Fibroblast of villous mesenchyme (primary cell): ENCODE results near the gene TMEM242. TPM values are rescaled to one million over a fixed set of nuclear protein-coding genes. Genes with fewer than 3 reads are reported as not detected.
A peak's percentile ranks its signal among the peaks of the same experiment; 100 is the strongest.

Experiments
- DNase-seq: peaks from one replicate; pipeline ENCODE4 v3.0.0-alpha.2; 2010; ENCODE audit warnings: low read depth
- H3K4me3 ChIP-seq: 2 replicates; pipeline ENCODE4 v1.5.1; 2011; ENCODE audit warnings: low read depth, mild to moderate bottlenecking, low read length
- total RNA-seq: library from RNA; depleted of rRNA; stranded (reverse); fragments of >200 nt; gene quantifications from 2 replicates; pipeline ENCODE4 v1.2.3, GENCODE V29; 2012
- TF ChIP-seq, protein P1 (sequence below): IDR thresholded peaks from 2 replicates; pipeline ENCODE4 v1.5.1; 2012; ENCODE audit warnings: low read depth, mild to moderate bottlenecking, low read length; ENCODE audit not compliant: insufficient read depth

Gene TMEM242
- total RNA-seq, 1 donor, result 4.3 TPM

DNA sequence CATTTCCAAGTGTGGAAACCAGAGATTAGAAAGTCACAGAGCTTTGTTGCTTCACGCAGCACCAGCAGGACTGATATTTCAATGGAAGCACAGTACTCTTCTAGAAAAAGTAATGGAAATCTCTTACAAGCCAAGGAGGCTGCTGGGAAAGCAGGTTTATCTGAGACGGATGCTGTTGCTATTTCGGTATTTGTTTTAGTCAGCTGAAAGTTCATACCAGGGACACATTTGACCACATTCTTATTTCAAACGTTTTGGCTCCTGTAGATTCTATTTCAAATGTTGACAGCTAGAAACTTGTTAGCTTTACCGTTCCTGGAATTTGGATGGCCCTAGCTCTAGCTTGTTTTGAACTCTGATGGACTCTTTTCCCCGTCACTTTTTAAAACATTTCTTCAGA, 3.7 kb upstream of the TMEM242 start:
- H3K4me3 ChIP-seq, result no peak overlapping the region
- TF ChIP-seq, protein P1, sequence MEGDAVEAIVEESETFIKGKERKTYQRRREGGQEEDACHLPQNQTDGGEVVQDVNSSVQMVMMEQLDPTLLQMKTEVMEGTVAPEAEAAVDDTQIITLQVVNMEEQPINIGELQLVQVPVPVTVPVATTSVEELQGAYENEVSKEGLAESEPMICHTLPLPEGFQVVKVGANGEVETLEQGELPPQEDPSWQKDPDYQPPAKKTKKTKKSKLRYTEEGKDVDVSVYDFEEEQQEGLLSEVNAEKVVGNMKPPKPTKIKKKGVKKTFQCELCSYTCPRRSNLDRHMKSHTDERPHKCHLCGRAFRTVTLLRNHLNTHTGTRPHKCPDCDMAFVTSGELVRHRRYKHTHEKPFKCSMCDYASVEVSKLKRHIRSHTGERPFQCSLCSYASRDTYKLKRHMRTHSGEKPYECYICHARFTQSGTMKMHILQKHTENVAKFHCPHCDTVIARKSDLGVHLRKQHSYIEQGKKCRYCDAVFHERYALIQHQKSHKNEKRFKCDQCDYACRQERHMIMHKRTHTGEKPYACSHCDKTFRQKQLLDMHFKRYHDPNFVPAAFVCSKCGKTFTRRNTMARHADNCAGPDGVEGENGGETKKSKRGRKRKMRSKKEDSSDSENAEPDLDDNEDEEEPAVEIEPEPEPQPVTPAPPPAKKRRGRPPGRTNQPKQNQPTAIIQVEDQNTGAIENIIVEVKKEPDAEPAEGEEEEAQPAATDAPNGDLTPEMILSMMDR, result no peak
- no peak for DNase-seq

DNA sequence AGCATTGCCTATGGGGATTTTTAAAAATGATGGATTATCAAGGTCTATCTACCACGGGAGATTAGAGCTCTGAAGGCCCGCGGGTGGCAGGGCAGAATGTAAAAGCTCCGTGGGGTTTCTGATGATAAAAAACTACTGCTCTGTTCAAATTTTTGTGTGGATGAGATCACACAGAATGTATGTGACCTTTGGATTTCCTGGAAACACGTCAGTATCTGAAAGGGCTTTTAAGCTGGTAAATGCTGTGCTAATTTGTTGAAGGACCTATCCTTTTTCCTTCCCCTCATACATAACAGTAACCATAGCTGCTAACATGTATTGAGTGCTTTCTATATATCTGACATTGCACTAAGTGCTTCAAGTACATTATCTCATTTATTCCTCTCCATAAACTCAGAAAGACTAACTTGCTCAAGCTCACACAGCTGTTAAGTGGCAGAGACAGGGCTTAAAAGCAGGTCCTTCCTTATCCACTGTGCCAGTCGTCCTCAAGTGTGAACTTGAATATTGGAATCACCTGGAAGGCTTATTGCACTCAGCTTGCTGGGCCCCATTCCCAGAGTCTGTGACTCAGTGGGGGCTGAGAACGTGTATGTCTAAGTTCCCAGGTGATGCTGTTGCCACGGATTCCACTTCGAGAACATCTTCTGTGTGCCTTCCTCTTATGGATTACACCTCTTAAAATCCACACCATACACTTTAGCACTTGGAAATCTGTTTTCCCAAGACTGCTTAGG, 1.9 kb upstream of the TMEM242 start:
- H3K4me3 ChIP-seq, result no peak overlapping the region
- DNase-seq, result no peak
- TF ChIP-seq, protein P1, result no peak

DNA sequence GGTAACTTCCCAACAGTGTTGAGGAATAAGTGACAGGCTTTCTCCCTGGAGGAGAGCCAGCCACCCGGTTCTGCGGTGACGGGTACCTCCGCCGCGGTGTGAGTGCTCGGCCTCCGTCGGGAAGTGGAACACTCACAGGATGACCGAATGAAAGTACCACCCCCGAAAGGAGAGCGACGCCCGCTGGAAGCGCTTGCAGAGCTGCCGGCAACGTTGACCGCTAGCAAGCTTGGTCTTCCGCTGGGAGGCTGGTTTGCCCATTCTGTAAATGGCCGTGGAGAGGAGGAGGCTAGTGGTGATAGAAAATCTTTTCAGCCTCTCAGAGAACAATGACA, 614 bp upstream of the TMEM242 start:
- H3K4me3 ChIP-seq, result peak overlapping the region; percentile 96
- peak; percentile 82 for DNase-seq
- TF ChIP-seq, protein P1, result no peak

DNA sequence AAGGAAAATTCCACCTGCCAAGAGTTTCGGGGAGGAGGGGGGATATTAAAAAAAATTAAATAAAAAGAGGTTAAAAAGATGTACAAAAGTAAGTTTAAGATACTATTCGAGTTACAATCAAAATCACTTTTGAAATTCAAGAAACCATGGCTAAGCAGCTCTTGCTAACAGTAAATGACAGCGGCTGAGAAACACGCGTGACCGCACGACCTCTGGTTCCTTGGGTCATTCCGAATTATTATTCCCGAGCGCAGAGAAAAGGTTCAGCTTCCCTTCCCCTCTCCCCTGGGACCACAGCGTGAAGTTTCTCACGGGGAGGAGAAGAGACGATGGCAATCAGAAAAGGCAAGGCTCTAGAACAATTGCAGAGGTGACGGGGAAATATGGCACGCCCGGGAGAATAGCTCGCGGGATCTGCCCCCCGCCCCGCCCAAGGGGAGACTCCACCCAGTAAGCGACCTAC, 496 bp downstream of the TMEM242 start:
- no peak for DNase-seq
- H3K4me3 ChIP-seq, result peak overlapping the region; percentile 96
- TF ChIP-seq, protein P1, result no peak

DNA sequence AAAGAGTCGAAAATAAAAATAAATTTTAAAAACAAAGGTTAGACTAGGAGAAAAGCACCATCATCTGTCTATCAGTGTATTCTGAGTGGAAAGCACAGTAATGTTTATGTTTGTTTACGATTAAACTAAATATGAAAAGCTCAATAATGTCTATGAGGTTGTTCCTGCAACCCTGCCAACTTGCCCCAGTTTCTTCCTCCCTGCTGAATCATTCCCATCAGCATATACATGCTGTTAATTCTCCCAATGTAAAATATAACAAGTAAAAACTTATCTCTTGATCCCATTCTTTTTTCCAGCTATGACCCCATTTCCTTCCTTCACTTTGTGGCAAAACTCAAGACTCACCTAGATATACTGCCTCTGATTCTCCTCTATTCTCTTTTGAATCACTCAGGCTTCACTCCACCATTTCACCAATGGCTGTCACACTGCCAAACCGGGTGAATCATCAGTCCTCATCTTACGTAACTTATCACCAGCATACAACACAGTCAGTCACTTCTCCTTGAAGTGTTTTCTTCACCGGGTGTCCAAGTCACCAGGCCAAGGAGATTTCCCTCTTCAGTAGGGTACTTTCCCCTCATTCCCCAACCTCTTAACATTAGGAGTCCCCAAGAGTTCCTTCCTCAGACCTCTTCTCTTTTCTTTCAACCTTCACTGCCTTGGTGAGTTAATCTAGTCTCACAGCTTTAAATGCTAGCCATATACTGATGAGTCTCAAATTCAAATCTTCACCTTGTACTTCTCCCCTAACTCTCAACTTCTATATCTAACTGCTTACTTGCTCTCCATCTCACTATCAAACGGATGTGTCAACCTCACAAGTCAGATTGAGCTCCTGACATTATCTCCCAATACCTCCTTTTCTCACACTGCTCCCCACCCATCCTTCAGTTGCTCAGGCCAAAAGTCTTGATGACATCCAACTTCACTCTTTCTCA, 6.2 kb downstream of the TMEM242 start:
- TF ChIP-seq, protein P1, result no peak
- DNase-seq, result peak; percentile 86
- no peak overlapping the region for H3K4me3 ChIP-seq

DNA sequence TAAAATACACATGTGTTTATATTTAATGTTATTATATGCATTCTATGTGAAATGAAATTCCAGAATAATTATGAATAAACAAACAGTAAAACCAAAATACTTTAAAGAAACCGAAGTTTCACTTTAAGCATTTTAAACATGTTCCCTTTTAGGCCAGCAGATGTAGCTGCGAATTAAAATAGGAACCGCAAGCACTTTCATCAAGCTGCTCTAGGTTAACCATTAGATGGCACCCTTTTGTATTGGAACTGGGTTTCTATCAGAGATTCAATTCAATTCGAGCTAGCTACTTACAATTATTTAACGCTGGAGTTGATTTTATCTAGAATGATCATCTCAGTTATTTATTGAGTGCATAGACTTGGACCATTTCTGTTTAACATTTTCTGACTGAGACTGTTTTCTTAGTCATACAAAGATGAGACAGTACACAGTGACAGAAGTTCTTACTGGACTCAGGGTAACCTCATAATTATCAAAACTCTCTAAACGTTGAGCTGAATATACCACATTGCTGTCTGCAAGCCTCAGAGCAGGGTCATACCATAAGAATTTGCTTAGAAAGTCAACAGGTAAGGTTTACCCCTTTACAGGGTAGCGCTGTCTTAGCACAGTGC, 8.5 kb downstream of the TMEM242 start:
- TF ChIP-seq, protein P1, result peak; percentile 78
- DNase-seq, result peak; percentile 80
- no peak overlapping the region for H3K4me3 ChIP-seq
